Fibroblast of lung (primary cell): ENCODE data around the gene DNAJC13. TPM values are rescaled to one million over a fixed set of nuclear protein-coding genes. Genes with fewer than 3 reads are reported as not detected.

Experiments used
- DNase-seq, 2 donors: peaks; one replicate each; pipeline versions ENCODE4 v3.0.0 to v3.0.0-alpha.2; 2010; ENCODE audit warnings: low read depth in 2 of 2
- H2AFZ ChIP-seq: 2 replicates; pipeline ENCODE4 v1.5.1; 2012; ENCODE audit warnings: low read length, control low read depth, inconsistent platforms
- H3K27ac ChIP-seq: 2 replicates; pipeline ENCODE4 v1.5.1; 2011; ENCODE audit warnings: low read length, control low read depth; ENCODE audit not compliant: insufficient read depth
- H3K27me3 ChIP-seq: 2 replicates; pipeline ENCODE4 v1.5.1; 2011; ENCODE audit warnings: mild to moderate bottlenecking, low read length; ENCODE audit not compliant: control insufficient read depth, insufficient read depth
- H3K36me3 ChIP-seq: 2 replicates; pipeline ENCODE4 v1.5.1; 2011; ENCODE audit warnings: low read length; ENCODE audit not compliant: control insufficient read depth, insufficient read depth
- H3K4me1 ChIP-seq: 2 replicates; pipeline ENCODE4 v1.5.1; 2011; ENCODE audit warnings: low read length; ENCODE audit not compliant: control insufficient read depth, insufficient read depth; ENCODE audit errors: extremely low read depth
- H3K4me2 ChIP-seq: 2 replicates; pipeline ENCODE4 v1.5.1; 2011; ENCODE audit warnings: low read length, control low read depth; ENCODE audit not compliant: insufficient read depth; ENCODE audit errors: extremely low read depth
- H3K4me3 ChIP-seq, 4 experiments: fragments of 200-600 bp in 1 of 4; sonication (generic) in 1 of 4; replicated peaks in 1 of 4; 2 replicates each; pipeline ENCODE4 v1.5.1; 2011 to 2016; ENCODE audit warnings: low read length in 4 of 4, low read depth in 3 of 4, mild to moderate bottlenecking in 3 of 4, control low read depth in 2 of 4, inconsistent platforms in 1 of 4, mixed read lengths in 1 of 4; ENCODE audit not compliant: insufficient read depth in 1 of 4; ENCODE audit errors: control extremely low read depth in 1 of 4
- H3K79me2 ChIP-seq: 2 replicates; pipeline ENCODE4 v1.5.1; 2012; ENCODE audit warnings: mild to moderate bottlenecking, low read length, inconsistent platforms; ENCODE audit not compliant: control insufficient read depth, insufficient read depth
- H3K9ac ChIP-seq: 2 replicates; pipeline ENCODE4 v1.5.1; 2011; ENCODE audit warnings: mild to moderate bottlenecking, low read length, control low read depth; ENCODE audit not compliant: insufficient read depth
- H3K9me3 ChIP-seq: 2 replicates; pipeline ENCODE4 v1.5.1; 2012; ENCODE audit warnings: low read depth, low read length; ENCODE audit not compliant: control insufficient read depth, insufficient read depth
- H4K20me1 ChIP-seq: 2 replicates; pipeline ENCODE4 v1.5.1; 2011; ENCODE audit warnings: low read length; ENCODE audit not compliant: control insufficient read depth, insufficient read depth; ENCODE audit errors: extremely low read depth
- CTCF ChIP-seq, 2 donors: IDR thresholded peaks in 1 of 2; conservative IDR thresholded peaks in 1 of 2; 1 replicate in 1 of 2; 2 replicates in 1 of 2; pipeline ENCODE4 v1.5.1; 2011 to 2012; ENCODE audit warnings: low read length in 2 of 2, control low read depth in 1 of 2, inconsistent platforms in 1 of 2, low read depth in 1 of 2, mild to moderate bottlenecking in 1 of 2
- EZH2 ChIP-seq: IDR thresholded peaks from 2 replicates; pipeline ENCODE4 v1.5.1; 2012; ENCODE audit warnings: low read length, control low read depth, mild to moderate bottlenecking; ENCODE audit errors: missing control alignments
- polyA plus RNA-seq, 2 donors: library from polyadenylated mRNA; depleted of rRNA in 1 of 2; stranded (reverse) in 1 of 2; unstranded in 1 of 2; fragments of >200 nt; gene quantifications; 2 replicates each; pipeline ENCODE4 v1.2.1, GENCODE V29; 2011 to 2012; ENCODE audit warnings: missing spikeins in 1 of 2
- total RNA-seq: library from RNA; depleted of rRNA; stranded (reverse); fragments of >200 nt; gene quantifications from 2 replicates; pipeline ENCODE4 v1.2.1, GENCODE V29; 2014

The DNAJC13 gene
- total and polyA plus RNA-seq, 2 donors (not counting 1 experiment from before 2014, with no cell fraction given), result 56.3 to 89.0 TPM

GRCh38 chr3:132569580-132569979 lies 152.3 kb downstream of the DNAJC13 start:
- H3K4me1 ChIP-seq, result no peaks in the 10 kb centered on the region
- peak in 1 of 2 donors; percentile 50 for DNase-seq
- H2AFZ ChIP-seq, result no peak overlapping the region

GRCh38 chr3:132570016-132570415 lies 152.7 kb downstream of the DNAJC13 start:
- Histone ChIP-seq H3K79me2 (no peaks in the 10 kb centered on the region), H3K27ac (no peak overlapping the region), H3K36me3 (no peaks in the 10 kb centered on the region), H2AFZ (no peak overlapping the region), H4K20me1 (no peaks in the 10 kb centered on the region), H3K27me3 (no peaks in the 10 kb centered on the region), H3K9ac (no peak overlapping the region), H3K4me3 (no peak overlapping the region), H3K4me1 (no peaks in the 10 kb centered on the region), H3K4me2 (no peak overlapping the region), H3K9me3 (no peaks in the 10 kb centered on the region)
- no peak for TF ChIP-seq CTCF (conservative IDR thresholded peaks at IDR 0.05 in 1 of 2, IDR thresholded peaks at IDR 0.05 in 1 of 2; ENCODE audit: low read depth in 1 of 2, low read length in 2 of 2)
- TF ChIP-seq EZH2, result no peak
- DNase-seq, result no peak

More at GRCh38 chr3:132569580-132569979, 152.3 kb downstream of the DNAJC13 start:
- Histone ChIP-seq H3K4me3 (no peak overlapping the region), H3K27me3 (no peaks in the 10 kb centered on the region), H3K9me3 (no peaks in the 10 kb centered on the region), H3K9ac (no peak overlapping the region), H3K36me3 (no peaks in the 10 kb centered on the region), H3K4me2 (no peak overlapping the region), H4K20me1 (no peaks in the 10 kb centered on the region), H3K79me2 (no peaks in the 10 kb centered on the region), H3K27ac (no peak overlapping the region)
- TF ChIP-seq CTCF (conservative IDR thresholded peaks at IDR 0.05 in 1 of 2, IDR thresholded peaks at IDR 0.05 in 1 of 2; ENCODE audit: low read depth in 1 of 2, low read length in 2 of 2) (no peak), EZH2 (no peak)

GRCh38 chr3:132573797-132574211 lies 156.5 kb downstream of the DNAJC13 start:
- TF ChIP-seq CTCF (conservative IDR thresholded peaks at IDR 0.05 in 1 of 2, IDR thresholded peaks at IDR 0.05 in 1 of 2; ENCODE audit: low read depth in 1 of 2, low read length in 2 of 2) (no peak), EZH2 (no peak)
- no peak for DNase-seq
- H3K36me3 ChIP-seq, result no peaks in the 10 kb centered on the region
- peak overlapping the region; percentile 52 for H3K4me2 ChIP-seq
- no peaks in the 10 kb centered on the region for H4K20me1 ChIP-seq
- no peak overlapping the region for H3K27ac ChIP-seq
- H3K9ac ChIP-seq, result no peak overlapping the region
- H3K27me3 ChIP-seq, result no peaks in the 10 kb centered on the region
- no peak overlapping the region for H3K4me3 ChIP-seq
- no peaks in the 10 kb centered on the region for H3K79me2 ChIP-seq
- H2AFZ ChIP-seq, result no peak overlapping the region
- no peaks in the 10 kb centered on the region for H3K4me1 ChIP-seq
- no peaks in the 10 kb centered on the region for H3K9me3 ChIP-seq
